HG03439 (cell line): Measurements from ENCODE around the gene CXCL1.

Experiments
- ATAC-seq: cut with Tn5 transposase; IDR thresholded peaks from one replicate; pipeline ENCODE4 v1.9.1; 2021; ENCODE audit warnings: mild to moderate bottlenecking, moderate library complexity; ENCODE audit not compliant: unreplicated experiment

CXCL1 gene

DNA sequence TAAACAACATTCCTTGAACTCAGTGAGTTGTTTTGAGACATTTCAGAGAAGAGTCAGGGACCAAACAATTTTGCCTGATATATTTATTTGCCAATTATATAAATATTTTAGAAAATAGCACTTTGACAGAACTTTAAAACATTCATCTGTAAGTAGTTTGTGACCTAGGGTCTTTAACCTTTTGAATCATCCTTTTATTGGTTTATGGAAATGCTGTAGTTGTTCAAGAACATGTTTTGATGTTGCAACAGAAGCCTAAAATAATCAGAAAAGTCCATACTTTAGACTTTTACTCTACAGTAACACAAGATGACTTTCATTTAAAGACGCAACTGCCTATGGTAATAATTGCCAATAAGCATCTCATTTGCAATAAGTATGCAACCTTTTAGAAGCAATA lies 43.0 kb downstream of the CXCL1 start:
- ATAC-seq = no peak

DNA sequence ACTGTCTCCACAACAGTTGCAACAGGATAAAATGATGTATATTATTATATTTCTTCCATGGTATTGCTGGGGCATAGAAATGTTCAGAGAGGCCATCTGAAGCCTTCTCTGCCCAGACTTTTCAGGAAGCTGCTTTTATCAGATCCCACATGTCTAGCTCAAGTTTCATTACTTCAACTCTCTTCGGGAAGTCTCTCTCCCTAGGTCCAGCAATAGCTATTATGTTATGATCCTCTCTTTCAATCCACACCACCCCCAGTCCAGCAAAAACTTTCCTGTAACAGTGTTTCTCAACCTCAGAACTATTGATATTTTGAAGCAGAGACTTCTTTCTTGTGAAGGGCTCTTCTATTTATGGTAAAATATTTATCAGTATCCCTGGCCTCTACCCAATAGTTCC lies 44.9 kb downstream of the CXCL1 start:
- no peak for ATAC-seq

DNA sequence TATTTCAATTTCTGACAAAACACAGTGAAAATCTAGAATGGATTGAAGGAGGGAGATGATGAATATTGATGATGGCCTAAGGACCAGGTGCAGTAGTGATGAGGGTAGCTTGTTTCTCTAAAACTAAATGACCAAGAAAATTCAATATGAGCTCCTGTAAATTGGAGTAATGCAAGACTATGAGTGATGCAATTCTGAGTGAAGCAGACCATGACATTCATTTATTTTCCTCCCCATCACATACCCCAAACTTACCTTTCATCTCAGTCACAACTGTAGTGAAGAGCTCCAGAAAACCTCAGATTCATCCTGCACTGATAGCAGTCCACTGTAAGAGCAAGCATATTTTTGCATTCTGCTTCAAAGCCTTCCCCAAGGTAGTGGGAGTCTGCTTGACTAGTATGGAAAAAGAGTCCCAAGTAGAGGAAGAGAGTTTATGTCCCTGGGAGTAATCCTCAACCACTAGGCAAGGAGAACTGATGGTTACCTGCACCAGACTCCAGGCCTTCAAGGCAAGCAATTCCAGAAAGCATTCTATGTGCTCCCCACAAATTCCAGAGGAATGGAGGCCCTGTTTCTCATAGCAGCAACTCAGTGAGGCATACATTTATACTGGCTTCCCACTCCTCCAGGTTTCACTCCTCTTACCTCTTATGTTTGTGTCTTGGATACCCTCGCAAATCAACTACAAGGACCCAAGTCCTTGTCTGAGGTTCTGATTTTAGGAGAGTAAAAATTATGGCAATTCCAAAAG lies 47.2 kb downstream of the CXCL1 start:
- ATAC-seq = no peak

DNA sequence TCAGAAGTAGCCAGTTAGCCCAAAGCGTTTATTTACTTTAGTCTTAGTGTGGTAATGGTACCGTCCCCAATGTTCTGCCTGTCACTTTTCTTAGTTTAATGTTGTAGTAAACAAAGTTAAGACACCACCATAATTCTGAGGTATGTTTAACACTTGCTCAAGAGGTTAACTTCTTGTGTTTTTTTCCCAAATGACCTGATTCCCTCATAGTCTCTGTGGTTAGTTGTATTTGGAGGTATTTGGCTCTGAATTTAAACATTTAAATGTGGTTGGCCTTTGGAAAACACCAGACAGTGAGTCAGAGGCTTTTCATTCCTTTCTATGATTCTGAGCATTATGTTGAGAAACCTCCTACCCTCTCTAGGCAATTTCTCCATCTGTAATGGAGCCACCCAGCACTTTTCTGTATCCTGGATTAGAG lies 47.9 kb downstream of the CXCL1 start:
- ATAC-seq = no peak

DNA sequence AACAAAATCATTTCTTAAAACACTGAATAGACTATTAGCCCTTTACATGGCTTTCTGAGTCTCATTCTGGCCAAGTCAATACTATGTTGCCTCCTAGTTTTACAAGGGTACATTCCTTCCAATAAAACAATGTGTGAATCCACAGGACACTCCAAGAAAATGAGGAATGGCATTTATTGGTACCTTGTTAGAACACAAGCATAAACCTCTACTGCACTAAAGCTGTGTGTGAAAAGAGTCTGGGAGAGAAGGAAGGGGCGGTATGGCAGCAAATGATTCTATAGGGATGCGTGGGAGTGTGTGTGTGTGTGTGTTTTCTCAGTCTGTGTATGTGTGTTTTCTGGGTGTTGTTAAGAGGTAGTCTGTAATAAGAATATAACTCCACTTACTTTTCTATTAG lies 48.9 kb downstream of the CXCL1 start:
- ATAC-seq = no peak

DNA sequence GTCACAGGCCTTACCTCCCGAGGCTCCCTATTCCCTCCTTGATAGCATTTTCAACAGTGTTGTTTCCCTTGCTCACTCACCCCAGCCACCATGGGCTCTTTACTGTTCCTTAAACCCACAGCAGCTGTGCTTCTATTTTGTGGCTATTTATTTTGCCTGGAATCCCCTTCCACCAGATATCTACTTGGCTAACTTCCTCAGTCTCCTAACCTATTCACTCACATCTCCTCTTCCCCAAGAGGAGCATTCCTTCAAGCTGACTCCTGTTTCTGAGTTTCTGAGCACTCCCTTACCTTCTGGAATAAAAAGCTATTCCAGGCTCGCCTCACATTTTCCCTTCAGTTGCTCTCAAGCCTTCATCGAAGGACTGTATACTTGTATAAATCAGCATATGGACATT lies 50.5 kb downstream of the CXCL1 start:
- no peak for ATAC-seq
